ENCODE measurements around the gene ASB1.
"Not testable (repeated sequence)": the region's sequence is repeated elsewhere in the genome, so short reads cannot be mapped to it uniquely, and the experiment has no call there.

The ASB1 gene

DNA sequence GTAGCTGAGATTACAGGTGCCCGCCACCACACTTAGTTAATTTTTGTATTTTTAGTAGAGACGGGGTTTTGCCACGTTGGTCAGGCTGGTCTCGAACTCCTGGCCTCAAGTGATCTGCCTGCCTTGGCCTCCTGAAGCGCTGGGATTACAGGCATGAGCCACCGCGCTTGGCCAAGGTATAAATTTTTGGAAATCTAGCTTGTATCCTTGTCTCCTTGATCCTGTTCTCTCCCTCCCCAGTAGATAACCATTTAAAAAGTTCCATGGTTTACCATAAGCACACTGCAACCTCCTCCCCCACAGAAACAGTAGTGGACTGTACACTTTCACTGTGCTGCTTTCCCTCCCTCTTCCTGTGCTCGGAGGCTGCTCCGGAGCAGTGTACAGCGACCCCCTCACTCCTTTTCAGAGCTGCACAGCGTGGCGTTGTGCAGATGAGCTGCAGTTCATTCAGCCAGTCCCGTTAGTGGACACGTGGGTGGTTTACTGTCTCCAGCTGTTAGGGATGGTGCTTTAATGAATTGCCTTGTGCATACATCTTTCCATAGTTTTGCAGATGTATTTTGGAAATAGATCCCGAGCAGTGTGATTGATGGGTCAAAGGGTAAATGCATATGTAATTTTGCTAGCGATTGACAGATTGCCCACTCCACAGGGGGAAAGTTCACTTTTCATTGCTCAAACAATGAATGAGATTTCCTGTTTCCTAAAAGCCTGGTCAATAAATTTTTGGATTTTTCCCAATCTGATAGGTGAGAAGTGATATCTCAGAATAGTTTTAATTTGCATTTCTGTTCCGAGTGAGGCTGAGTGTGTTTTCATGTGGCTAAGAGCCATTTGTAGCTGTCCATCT lies 14.8 kb downstream of the ASB1 start:
- in situ Hi-C loops (cut with HindIII; ENCODE audit: low sequenced_read_pairs) = no loop called here

- in situ Hi-C loops (cut with HindIII; ENCODE audit: low sequenced_read_pairs) = not testable (repeated sequence)
These were observed 15.5 kb downstream of the ASB1 start for GRCh38 chr2:238442257-238442656.

DNA sequence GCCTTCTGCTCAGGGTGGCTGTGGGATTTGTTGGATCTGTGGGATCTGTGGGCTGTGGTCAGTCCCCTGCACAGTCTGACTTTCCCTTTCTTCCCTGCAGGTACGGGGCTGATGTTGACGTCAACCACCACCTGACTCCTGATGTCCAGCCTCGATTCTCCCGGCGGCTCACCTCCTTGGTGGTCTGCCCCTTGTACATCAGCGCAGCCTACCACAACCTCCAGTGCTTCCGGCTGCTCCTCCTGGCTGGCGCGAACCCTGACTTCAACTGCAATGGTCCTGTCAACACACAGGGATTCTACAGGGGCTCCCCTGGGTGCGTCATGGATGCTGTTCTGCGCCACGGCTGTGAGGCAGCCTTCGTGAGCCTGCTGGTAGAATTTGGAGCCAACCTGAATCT lies 17.5 kb downstream of the ASB1 start:
- in situ Hi-C loops (cut with HindIII; ENCODE audit: low sequenced_read_pairs) = no loop called here

DNA sequence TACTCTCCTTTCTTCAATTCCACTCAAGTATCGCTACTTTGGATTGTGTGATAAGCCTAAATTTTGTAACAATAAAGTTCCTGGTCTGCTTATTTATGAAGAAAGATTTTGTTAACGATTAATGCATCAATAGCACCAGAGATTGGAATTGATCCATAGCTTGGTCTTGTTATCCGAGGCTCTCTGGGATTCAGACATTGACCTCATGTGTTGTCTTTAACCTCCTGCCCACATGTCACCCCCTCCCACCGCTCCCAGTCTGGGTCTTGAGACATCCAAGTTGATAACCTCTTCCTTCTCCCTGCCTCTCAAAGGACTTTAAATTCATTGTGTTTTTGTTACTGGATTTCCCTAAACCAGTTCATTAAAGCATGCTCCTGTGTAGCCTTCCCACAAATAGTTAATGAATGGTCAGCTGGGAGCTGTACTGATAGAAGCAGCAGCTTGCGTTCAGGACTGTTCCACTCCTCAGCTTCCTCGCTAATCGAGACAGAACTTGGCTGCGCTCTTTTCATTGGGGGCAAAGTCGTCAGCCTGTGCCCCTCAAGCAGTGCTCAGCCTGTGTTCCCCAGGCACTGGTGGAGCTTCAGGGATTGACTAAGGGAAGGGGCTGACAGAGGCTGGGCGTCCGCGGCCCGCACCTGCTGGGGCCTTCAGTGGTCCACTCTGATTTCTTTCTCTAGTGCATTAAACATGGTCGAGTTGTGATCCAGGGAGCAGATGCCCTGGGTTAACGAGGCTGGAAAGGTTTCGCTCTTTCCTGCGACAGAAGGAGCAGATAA lies 18.9 kb downstream of the ASB1 start:
- in situ Hi-C loops (cut with HindIII; ENCODE audit: low sequenced_read_pairs) = no loop called here

- in situ Hi-C loops (cut with HindIII; ENCODE audit: low sequenced_read_pairs) = no loop called here
These were observed 19.6 kb downstream of the ASB1 start for GRCh38 chr2:238446371-238446770.

GRCh38 chr2:238448031-238448955 lies 21.6 kb downstream of the ASB1 start:
- in situ Hi-C loops (cut with HindIII; ENCODE audit: low sequenced_read_pairs) = no loop called here

GRCh38 chr2:238449241-238449640 lies 22.5 kb downstream of the ASB1 start:
- in situ Hi-C loops (cut with HindIII; ENCODE audit: low sequenced_read_pairs) = no loop called here

GRCh38 chr2:238449909-238450417 lies 23.2 kb downstream of the ASB1 start:
- in situ Hi-C loops (cut with HindIII; ENCODE audit: low sequenced_read_pairs) = loop anchor here (25.0 kb wide), 1 partner anchor 187 kb away; no protein-coding TSS in a partner anchor

DNA sequence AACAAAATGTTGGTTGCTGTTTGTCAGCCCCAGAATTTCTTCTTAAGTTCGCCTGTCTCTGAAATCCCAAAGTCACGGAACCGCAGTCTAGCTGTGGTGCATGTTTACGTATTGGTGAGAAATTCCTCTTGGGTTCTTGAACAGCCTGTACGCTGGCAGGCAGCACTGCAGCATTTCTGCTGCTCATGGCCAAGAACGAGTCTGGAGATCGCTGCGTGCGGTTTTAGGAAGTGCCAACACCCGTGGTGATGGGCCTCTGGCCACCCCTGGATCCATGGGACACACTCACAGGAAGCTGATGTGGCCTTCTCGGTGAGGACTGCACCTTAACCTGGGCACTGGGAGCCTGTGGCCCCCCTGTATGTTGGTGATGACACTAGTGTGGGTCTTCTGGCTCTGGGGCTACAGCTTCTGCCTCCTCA lies 23.7 kb downstream of the ASB1 start:
- in situ Hi-C loops (cut with HindIII; ENCODE audit: low sequenced_read_pairs) = loop anchor here (25.0 kb wide), 1 partner anchor 187 kb away; no protein-coding TSS in a partner anchor

DNA sequence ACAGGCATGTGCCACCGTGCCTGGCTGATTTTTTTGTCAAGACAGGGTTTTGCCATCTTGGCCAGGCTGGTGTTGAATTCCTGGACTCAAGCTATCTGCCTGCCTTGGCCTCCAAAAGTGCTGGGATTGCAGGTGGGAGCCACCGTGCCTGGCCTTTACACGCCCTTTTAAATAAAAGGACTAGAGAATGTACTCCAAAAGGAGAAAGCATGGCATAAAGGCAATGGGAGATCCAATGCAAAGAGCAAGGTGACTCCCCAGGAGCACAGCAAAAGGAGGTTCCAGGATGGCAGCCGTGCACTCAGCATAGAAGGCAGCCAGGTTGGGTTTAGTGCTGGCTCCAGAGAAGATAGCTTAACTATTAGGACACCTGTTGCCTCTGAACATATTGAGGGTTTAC lies 27.1 kb downstream of the ASB1 start:
- in situ Hi-C loops (cut with HindIII; ENCODE audit: low sequenced_read_pairs) = loop anchor here (25.0 kb wide), 1 partner anchor 183 kb away; no protein-coding TSS in a partner anchor

DNA sequence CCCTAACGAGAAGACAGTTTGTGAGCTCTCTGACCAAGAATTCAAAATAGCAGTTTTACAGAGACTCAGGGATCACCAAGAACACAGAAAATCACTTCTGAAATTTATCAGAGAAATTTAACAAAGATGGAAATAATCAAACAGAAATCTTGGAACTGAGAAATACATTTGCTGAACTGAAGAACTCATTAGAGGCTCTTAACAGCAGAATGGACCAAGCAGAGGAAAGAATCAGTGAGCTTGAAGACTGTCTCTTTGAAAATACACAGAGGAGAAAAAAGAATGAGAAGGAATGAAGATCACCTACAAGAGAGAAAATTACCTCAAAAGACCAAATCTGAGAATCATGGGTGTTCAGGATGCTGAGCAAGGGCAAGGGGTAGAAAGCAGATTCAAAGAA lies 29.7 kb downstream of the ASB1 start:
- in situ Hi-C loops (cut with HindIII; ENCODE audit: low sequenced_read_pairs) = loop anchor here (25.0 kb wide), 1 partner anchor 181 kb away; no protein-coding TSS in a partner anchor

- in situ Hi-C loops (cut with HindIII; ENCODE audit: low sequenced_read_pairs) = loop anchor here (25.0 kb wide), 1 partner anchor 180 kb away; no protein-coding TSS in a partner anchor
These were observed 30.5 kb downstream of the ASB1 start for GRCh38 chr2:238456970-238457926.

GRCh38 chr2:238457927-238458324 lies 31.2 kb downstream of the ASB1 start:
- in situ Hi-C loops (cut with HindIII; ENCODE audit: low sequenced_read_pairs) = loop anchor here (25.0 kb wide), 1 partner anchor 179 kb away; no protein-coding TSS in a partner anchor

- in situ Hi-C loops (cut with HindIII; ENCODE audit: low sequenced_read_pairs) = loop anchor here (25.0 kb wide), 1 partner anchor 179 kb away; no protein-coding TSS in a partner anchor
These were observed 31.9 kb downstream of the ASB1 start for GRCh38 chr2:238458651-238459050.

DNA sequence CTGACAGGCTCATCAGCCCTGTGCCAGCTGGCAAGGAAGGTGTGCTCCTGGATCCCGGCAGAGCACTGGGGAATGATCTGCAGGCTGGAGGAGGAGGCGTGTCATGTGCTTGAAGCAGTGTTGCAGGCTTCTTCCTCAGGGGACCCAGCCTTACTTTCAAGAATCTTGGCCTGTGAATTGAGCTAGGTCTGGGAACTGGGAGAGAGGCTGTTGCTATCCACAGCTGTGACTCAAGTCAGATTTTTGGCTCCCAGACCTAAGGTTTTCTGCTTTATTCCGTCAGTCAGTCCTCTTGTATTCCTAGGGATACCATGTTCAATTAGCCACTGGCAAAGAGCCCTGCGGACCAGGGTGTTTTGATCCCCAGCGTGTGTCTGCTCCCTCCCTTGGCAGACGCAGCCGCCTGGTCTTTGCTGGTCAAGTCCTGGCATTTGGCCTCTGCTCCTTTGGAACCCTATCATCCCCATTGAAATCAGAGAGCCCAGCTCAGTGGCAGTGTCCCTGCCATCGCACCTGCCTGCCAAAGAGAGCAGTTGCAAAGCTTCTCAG lies 32.4 kb downstream of the ASB1 start:
- in situ Hi-C loops (cut with HindIII; ENCODE audit: low sequenced_read_pairs) = loop anchor here (25.0 kb wide), 1 partner anchor 178 kb away; no protein-coding TSS in a partner anchor

DNA sequence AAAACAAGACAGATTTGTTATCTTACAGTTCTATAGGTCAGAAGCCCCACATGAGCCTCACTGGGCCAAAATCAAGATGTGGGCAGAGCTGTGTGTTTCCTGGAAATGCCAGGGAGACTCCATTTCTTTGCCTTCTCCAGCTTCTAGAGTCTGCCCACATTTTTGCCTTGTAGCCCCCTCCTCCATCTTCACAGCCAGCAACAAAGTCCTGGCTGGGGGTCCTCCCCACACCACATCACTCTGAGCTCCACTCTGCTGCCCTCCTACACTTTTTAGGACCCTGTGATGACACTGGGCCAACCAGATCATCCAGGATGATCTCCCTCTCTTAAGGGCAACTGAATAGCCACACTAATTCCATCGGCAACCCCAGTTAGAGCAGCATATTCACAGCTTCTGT lies 34.3 kb downstream of the ASB1 start:
- in situ Hi-C loops (cut with HindIII; ENCODE audit: low sequenced_read_pairs) = loop anchor here (25.0 kb wide), 1 partner anchor 176 kb away; no protein-coding TSS in a partner anchor

DNA sequence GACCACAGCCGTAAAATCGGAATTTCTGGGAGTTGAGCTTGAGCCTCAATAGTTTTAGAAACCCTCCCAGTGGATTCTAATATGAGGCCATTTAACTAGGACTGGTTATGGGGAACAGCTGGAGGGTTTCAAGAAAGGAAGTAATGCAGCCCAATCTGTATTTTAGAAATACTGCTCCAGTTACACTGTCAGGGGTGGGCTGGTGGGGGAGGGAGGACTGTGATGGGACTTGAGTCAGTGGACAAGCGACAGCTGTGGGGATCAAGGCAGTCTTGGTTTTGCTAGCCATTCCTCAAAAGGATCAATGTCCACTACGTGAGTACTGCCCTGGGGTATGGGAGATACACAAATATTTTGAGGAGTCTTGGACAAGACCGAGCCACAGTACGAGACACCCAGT lies 34.8 kb downstream of the ASB1 start:
- in situ Hi-C loops (cut with HindIII; ENCODE audit: low sequenced_read_pairs) = loop anchor here (25.0 kb wide), 1 partner anchor 176 kb away; no protein-coding TSS in a partner anchor

DNA sequence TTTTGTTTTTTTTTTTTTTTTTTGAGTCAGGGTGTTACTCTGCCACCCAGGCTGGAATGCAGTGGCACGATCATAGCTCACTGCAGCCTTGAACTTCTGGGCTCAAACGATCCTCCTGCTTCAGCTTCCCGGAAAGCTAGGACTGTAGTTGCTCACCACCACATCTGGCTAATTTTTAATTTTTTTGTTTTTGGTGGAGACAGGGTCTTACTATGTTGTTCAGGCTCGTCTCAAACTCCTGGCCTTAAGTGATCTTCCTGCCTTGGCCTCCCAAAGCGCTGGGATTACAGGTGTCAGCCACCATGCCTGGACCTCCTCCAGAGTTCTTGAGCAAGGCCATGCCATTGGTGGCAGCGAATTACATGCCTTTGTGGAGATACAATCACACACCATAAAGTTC lies 35.2 kb downstream of the ASB1 start:
- in situ Hi-C loops (cut with HindIII; ENCODE audit: low sequenced_read_pairs) = loop anchor here (25.0 kb wide), 1 partner anchor 175 kb away; no protein-coding TSS in a partner anchor

All from endothelial cell of hepatic sinusoid (primary cell).